OCI-LY7 (cell line): Measurements from ENCODE around the gene PDCD1LG2. TPM values are rescaled to one million over a fixed set of nuclear protein-coding genes. Genes with fewer than 3 reads are reported as not detected.

ENCODE experiments used
- BruUV-seq: library from RNA; stranded (reverse); fragments of 400-500 nt; replicated peaks from 2 replicates; lab custom pipeline; 2021; lab: Mats Ljungman, UMichigan
- CTCF ChIA-PET: fragments of 300-600 bp; sonication (Branson Sonifier 250); formaldehyde crosslinking; loops from one replicate; lab custom pipeline; 2022; ENCODE audit warnings: antibody characterized with exemption; ENCODE audit not compliant: unreplicated experiment; lab: Charles Lee
- POLR2A ChIA-PET: fragments of 300-600 bp; sonication (Branson Sonifier 250); formaldehyde crosslinking; loops from one replicate; lab custom pipeline; 2022; ENCODE audit warnings: antibody characterized with exemption; lab: Charles Lee
- DNase-seq: peaks from one replicate; pipeline ENCODE4 v3.0.0-alpha.2; 2015; ENCODE audit warnings: low spot score
- H2AFZ ChIP-seq: fragments of 200-600 bp; sonication (generic), shearing (Covaris generic); 2 replicates; pipeline ENCODE4 v1.6.1; 2014; ENCODE audit warnings: mild to moderate bottlenecking, antibody characterized with exemption, low read length, moderate library complexity
- H3K27ac ChIP-seq: fragments of 200-600 bp; sonication (generic); 2 replicates; pipeline ENCODE4 v1.5.1; 2014; ENCODE audit warnings: mixed run types, low read depth, mild to moderate bottlenecking, moderate library complexity, low read length, inconsistent platforms; ENCODE audit not compliant: poor library complexity, severe bottlenecking
- H3K36me3 ChIP-seq: fragments of 200-600 bp; sonication (generic); 2 replicates; pipeline ENCODE4 v1.6.1; 2014; ENCODE audit warnings: mild to moderate bottlenecking, antibody characterized with exemption, low read length, moderate library complexity, mixed read lengths; ENCODE audit not compliant: insufficient read depth
- H3K4me1 ChIP-seq: fragments of 200-600 bp; sonication (generic); 2 replicates; pipeline ENCODE4 v1.5.1; 2014; ENCODE audit warnings: mild to moderate bottlenecking, low read length; ENCODE audit not compliant: insufficient read depth, poor library complexity, severe bottlenecking
- H3K4me2 ChIP-seq: fragments of 200-600 bp; sonication (generic); 2 replicates; pipeline ENCODE4 v1.6.1; 2014; ENCODE audit warnings: mild to moderate bottlenecking, low read length
- H3K4me3 ChIP-seq: fragments of 200-600 bp; sonication (generic); 2 replicates; pipeline ENCODE4 v1.5.1; 2014; ENCODE audit warnings: mild to moderate bottlenecking, low read depth, low read length; ENCODE audit not compliant: poor library complexity, severe bottlenecking
- H3K79me2 ChIP-seq: fragments of 200-600 bp; sonication (generic); 2 replicates; pipeline ENCODE4 v1.6.1; 2016; ENCODE audit warnings: low read depth, mild to moderate bottlenecking, low read length, moderate library complexity, mixed read lengths; ENCODE audit not compliant: insufficient read depth
- H3K9me2 ChIP-seq: fragments of 200-600 bp; sonication (generic); 2 replicates; pipeline ENCODE4 v1.6.1; 2016; ENCODE audit warnings: mild to moderate bottlenecking, low read length, mixed read lengths; ENCODE audit not compliant: insufficient read depth
- H3K9me3 ChIP-seq: fragments of 200-600 bp; sonication (generic); 2 replicates; pipeline ENCODE4 v1.6.1; 2014; ENCODE audit warnings: mild to moderate bottlenecking, mixed run types, low read length, mixed read lengths
- H4K20me1 ChIP-seq: fragments of 200-600 bp; sonication (generic); 2 replicates; pipeline ENCODE4 v1.6.1; 2014; ENCODE audit warnings: mild to moderate bottlenecking, antibody characterized with exemption, low read length, moderate library complexity, mixed read lengths; ENCODE audit not compliant: insufficient read depth
- CTCF ChIP-seq: fragments of 200-600 bp; sonication (generic); conservative IDR thresholded peaks from 2 replicates; pipeline ENCODE4 v1.5.1; 2014; ENCODE audit warnings: mild to moderate bottlenecking, antibody characterized with exemption, low read length, moderate library complexity, mixed read lengths
- EZH2phosphoT487 ChIP-seq: fragments of 200-600 bp; sonication (generic); IDR thresholded peaks from 2 replicates; pipeline ENCODE4 v1.6.1; 2018; ENCODE audit warnings: low read depth, borderline replicate concordance, mild to moderate bottlenecking, mixed run types, antibody characterized with exemption, low read length, moderate library complexity, mixed read lengths
- intact Hi-C: fragments of 100-400 bp; cut with micrococcal nuclease; formaldehyde crosslinking; loops from one replicate; pipeline ENCODE4 v1.10.0; 2022; ENCODE audit not compliant: unreplicated experiment
- total RNA-seq, 2 experiments: library from RNA; depleted of rRNA in 1 of 2; stranded (reverse); fragments of >200 nt in 1 of 2; shearing (Covaris generic) in 1 of 2; gene quantifications; 2 replicates each; pipeline ENCODE4 v1.2.3, GENCODE V29; 2014 to 2022

Gene PDCD1LG2
- total RNA-seq, 2 experiments from 2014 or later = not detected

GRCh38 chr9:5617749-5618148, 107.4 kb downstream of the PDCD1LG2 start:
- no peaks in the 10 kb centered on the region for H3K9me2 ChIP-seq
- TF ChIP-seq CTCF (no peak), EZH2phosphoT487 (no peak)
- H3K4me1 ChIP-seq = peaks cover 36% of the 10 kb centered on the region
- CTCF ChIA-PET = no interaction called here
- intact Hi-C loops = loop anchor here (1.0 kb wide), 1 partner anchor 10 kb away; no protein-coding TSS in a partner anchor
- H3K4me3 ChIP-seq = peak overlapping the region; percentile 55
- peak overlapping the region; percentile 69 for H3K4me2 ChIP-seq
- H4K20me1 ChIP-seq = no peaks in the 10 kb centered on the region; the same call in 1 of the 2 replicates
- peaks cover 3% of the 10 kb centered on the region; the same call in 1 of the 2 replicates for H3K9me3 ChIP-seq
- peaks cover 87% of the 10 kb centered on the region for H3K79me2 ChIP-seq
- BruUV-seq = no TSS peak
- peak; percentile 79 for DNase-seq
- peak overlapping the region; percentile 85 for H3K27ac ChIP-seq
- POLR2A ChIA-PET = no interaction called here
- H3K36me3 ChIP-seq = peaks cover 61% of the 10 kb centered on the region
- no peak overlapping the region for H2AFZ ChIP-seq

- Histone ChIP-seq H3K79me2 (peaks cover 96% of the 10 kb centered on the region), H3K36me3 (peaks cover 55% of the 10 kb centered on the region), H3K9me2 (no peaks in the 10 kb centered on the region), H3K9me3 (peaks cover 3% of the 10 kb centered on the region; the same call in 1 of the 2 replicates), H4K20me1 (no peaks in the 10 kb centered on the region; the same call in 1 of the 2 replicates), H3K4me2 (no peak overlapping the region), H3K27ac (no peak overlapping the region), H3K4me1 (peaks cover 62% of the 10 kb centered on the region), H3K4me3 (no peak overlapping the region), H2AFZ (no peak overlapping the region)
- CTCF ChIA-PET = no interaction called here
- no TSS peak for BruUV-seq
- POLR2A ChIA-PET = interaction anchor here (2.5 to 2.6 kb wide), 2 partner anchors 7 to 11 kb away, joined by 11 to 17 read pairs; partner anchors contain the start of gene RIC1
- intact Hi-C loops = loop anchor here (10.0 kb wide), 2 partner anchors 636 to 826 kb away; partner anchors contain the start of genes JAK2 and RCL1
- TF ChIP-seq CTCF (no peak), EZH2phosphoT487 (no peak)
- no peak for DNase-seq
These were observed 110.2 kb downstream of the PDCD1LG2 start for GRCh38 chr9:5620494-5620893.

Other genes starting within 250 kb of the PDCD1LG2 start
- gene RLN2, start 205.8 kb upstream of the PDCD1LG2 start, total RNA-seq (2014; rRNA removed; shearing (Covaris generic)) = 1.7 TPM in 1 of 2 replicates, not detected in the other
- 3.8 and 4.4 TPM in 2 replicates for gene RLN2, start 205.8 kb upstream of the PDCD1LG2 start, total RNA-seq (2022)
- gene RLN1, start 170.7 kb upstream of the PDCD1LG2 start, total RNA-seq (2014; rRNA removed; shearing (Covaris generic)) = 0.67 and 1.2 TPM in 2 replicates
- gene RLN1, start 170.7 kb upstream of the PDCD1LG2 start, total RNA-seq (2022) = 2.3 and 2.6 TPM in 2 replicates
- gene PLGRKT, start 72.6 kb upstream of the PDCD1LG2 start, total RNA-seq (2014; rRNA removed; shearing (Covaris generic)) = 7.9 and 10.4 TPM in 2 replicates
- gene PLGRKT, start 72.6 kb upstream of the PDCD1LG2 start, total RNA-seq (2022) = 26.1 and 26.2 TPM in 2 replicates
- gene CD274, start 60.0 kb upstream of the PDCD1LG2 start, total RNA-seq (2014; rRNA removed; shearing (Covaris generic)) = 0.57 and 4.3 TPM in 2 replicates
- 0.15 and 1.2 TPM in 2 replicates for gene CD274, start 60.0 kb upstream of the PDCD1LG2 start, total RNA-seq (2022)
- gene RIC1, start 118.6 kb downstream of the PDCD1LG2 start, total RNA-seq (2014; rRNA removed; shearing (Covaris generic)) = 72.9 and 77.0 TPM in 2 replicates
- gene RIC1, start 118.6 kb downstream of the PDCD1LG2 start, total RNA-seq (2022) = 83.9 and 84.6 TPM in 2 replicates